Dermis blood vessel endothelial cell (primary cell): ENCODE data around the gene GSTT4. TPM values are rescaled to one million over a fixed set of nuclear protein-coding genes. Genes with fewer than 3 reads are reported as not detected.
"Not testable (repeated sequence)": the region's sequence is repeated elsewhere in the genome, so short reads cannot be mapped to it uniquely, and the experiment has no call there.

Experiments
- DNase-seq: peaks from one replicate; pipeline ENCODE4 v3.0.0; 2010
- total RNA-seq: library from RNA; depleted of rRNA; stranded (reverse); fragments of >200 nt; gene quantifications from 2 replicates; pipeline ENCODE4 v1.2.3, GENCODE V29; 2014

Gene GSTT4
- total RNA-seq, 1 donor from 2014 or later = not detected

- not testable (repeated sequence) for DNase-seq
Measured at GRCh38 chr22:23986089-23986488, 19.2 kb downstream of the GSTT4 start.

GRCh38 chr22:23984430-23984829 lies 20.8 kb downstream of the GSTT4 start:
- DNase-seq = peak; percentile 84

GRCh38 chr22:23980567-23980966 lies 24.7 kb downstream of the GSTT4 start:
- not testable (repeated sequence) for DNase-seq

DNA sequence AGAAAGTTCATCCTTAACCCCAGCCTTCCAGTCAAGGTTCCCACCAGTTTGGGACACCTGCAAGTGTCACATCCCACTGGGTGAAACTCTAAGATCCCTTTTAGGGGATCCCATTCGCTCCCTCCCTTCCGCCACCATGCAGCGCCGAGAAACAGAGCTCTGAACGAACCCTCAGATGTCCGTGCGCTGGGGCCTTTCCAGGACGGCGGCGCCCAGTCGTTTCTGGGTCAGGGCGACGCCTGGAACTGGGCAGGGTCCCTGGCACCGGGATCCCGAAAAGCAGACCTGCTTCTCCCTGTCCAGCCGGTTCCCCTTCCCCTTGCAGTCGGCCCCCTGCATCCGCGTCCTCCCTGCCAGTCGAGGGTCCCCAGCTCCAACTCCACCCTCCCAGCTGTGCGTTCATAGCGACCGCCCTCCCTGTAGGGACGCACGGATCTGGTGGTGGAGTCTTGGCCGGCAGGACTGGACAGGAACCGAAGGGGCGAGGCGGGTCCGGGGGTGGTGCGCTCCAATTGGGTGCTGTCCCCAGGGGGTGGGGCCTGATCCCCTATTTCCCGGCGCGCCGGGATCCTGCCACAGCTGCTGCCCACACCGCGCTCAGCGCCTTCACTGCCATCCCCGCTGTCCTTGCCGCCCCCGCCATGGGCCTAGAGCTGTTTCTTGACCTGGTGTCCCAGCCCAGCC lies 25.6 kb downstream of the GSTT4 start, which contains the start of gene GSTT2:
TSS of gene GSTT2 (plus strand) at position 578 of the 684 bp plus-strand sequence.
- not testable (repeated sequence) for DNase-seq

DNA sequence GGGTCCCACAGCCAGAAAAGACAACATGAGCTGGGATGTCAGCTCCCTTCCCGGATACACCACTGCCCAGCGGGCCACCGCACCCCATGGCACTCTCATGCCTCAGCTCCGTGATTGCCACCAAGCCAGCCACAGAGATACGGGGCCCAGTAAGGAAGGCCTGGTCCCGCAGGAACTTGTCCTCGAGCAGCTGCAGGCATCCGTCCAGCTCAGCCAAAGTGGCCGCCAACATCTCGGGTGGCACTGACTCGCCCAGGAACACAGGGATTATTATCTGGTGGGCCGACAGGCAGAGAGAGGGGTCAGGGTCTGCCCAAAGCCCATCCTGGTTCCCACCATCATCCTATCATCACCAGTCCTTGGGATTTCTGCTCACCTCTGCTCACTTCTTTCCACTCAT lies 27.9 kb downstream of the GSTT4 start:
- DNase-seq = not testable (repeated sequence)

- not testable (repeated sequence) for DNase-seq
Measured at GRCh38 chr22:23974836-23975352, 30.4 kb downstream of the GSTT4 start.

DNA sequence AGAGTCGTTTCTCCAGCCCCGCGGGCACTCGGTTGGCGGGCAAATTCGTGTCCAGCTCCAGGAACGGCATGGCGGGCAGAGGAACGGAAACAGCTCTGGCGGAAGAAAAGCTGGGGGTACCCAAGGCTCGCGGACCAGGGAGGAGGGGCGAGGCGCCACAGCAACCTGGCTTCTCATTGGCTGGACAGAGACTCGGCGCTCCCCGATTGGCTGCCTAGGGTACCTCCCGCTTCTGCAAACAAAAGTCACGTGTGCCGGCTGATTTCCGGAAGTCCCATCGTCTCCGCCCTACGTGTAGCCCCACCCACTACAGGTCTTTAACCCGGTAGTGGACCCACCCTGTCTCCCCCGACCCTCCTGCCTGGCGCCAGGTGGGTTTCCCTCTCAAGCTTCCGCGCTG lies 30.9 kb downstream of the GSTT4 start, which contains the start of gene DDT:
TSS of gene DDT (minus strand) at position 97 of the 400 bp plus-strand sequence. CDS start at position 70, 27 bp downstream.
- not testable (repeated sequence) for DNase-seq

GRCh38 chr22:23971927-23972326 lies 33.3 kb downstream of the GSTT4 start:
- DNase-seq = not testable (repeated sequence)

DNA sequence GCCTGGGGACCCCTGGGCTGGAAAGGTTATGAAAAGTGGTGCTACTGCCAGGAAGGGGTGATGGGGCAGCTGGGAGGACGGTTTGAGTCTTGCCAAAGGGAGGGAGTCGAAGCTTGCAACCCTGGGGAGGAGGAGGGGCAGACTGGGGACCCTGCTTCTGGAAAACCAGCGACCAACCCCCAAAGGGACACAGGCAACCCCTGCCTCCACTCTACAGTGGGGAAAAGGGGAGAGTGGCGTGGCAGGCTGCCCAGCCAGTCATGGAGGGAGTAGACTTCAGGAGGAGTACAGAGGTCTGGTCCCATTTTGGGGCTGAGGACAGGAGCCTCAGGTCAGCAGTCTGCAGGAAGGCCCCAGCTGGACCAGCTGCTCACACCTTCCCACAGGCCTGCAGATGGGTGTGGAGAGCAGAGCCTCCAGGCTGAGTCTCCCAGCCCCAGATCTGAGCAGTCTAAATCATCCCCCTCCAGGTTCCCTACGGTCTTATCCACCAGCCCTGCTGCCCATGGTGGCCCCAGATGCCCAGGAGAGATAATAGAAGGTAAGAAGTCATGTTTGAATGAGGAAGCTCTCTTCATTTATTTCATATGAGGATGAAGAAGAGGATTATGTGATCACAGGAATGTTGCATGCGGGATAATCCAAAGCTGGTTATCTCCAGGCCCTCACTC lies 34.3 kb downstream of the GSTT4 start:
- DNase-seq = no peak

DNA sequence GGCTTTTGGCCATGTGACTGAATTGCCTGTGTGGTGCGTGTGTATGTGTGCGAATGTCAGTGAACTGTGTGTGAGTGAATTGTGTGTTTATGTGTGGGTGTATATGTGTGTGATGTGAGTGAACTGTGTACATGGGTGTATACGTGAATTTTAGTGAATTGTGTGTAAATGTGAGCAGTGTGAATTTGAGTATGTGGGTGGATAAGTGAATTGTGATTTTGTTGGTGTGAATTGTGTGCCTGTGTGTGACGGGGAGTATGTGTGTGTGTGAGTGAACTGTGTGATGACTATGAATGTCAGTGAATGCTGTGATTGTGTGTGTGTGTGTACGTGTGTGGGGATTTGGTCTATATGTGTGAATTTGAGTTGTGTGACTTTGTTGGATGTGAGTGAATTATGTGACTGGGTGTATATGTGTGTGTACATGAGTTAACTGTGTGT lies 35.0 kb downstream of the GSTT4 start:
- no peak for DNase-seq

GRCh38 chr22:23969071-23969470 lies 36.2 kb downstream of the GSTT4 start:
- DNase-seq = no peak

DNA sequence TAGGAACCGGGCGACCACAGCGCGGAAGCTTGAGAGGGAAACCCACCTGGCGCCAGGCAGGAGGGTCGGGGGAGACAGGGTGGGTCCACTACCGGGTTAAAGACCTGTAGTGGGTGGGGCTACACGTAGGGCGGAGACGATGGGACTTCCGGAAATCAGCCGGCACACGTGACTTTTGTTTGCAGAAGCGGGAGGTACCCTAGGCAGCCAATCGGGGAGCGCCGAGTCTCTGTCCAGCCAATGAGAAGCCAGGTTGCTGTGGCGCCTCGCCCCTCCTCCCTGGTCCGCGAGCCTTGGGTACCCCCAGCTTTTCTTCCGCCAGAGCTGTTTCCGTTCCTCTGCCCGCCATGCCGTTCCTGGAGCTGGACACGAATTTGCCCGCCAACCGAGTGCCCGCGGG lies 38.7 kb downstream of the GSTT4 start, which contains the start of gene DDTL:
TSS of gene DDTL (plus strand) at position 321 of the 400 bp plus-strand sequence. CDS start at position 348, 27 bp downstream.
- DNase-seq = not testable (repeated sequence)

DNA sequence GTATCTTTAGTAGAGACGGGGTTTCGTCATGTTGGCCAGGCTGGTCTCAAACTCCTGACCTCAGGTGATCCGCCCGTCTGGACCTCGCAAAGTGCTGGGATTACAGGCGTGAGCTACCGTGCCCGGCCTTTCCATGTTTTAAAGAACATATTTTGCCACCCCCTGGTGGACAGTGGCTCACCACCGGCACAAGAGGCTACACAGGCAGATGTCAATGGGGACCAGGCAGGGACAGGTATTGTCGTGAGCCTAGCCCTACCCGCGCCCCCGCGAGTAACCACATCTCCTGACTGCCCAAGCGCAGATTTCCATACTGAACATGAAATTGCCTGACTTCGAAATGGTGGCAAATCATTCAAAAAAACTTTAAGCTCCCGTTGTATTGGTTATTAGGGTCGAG lies 39.2 kb downstream of the GSTT4 start:
- not testable (repeated sequence) for DNase-seq

- DNase-seq = not testable (repeated sequence)
Measured at GRCh38 chr22:23961084-23961771, 44.0 kb downstream of the GSTT4 start, which contains the start of gene GSTT2B. GSTT2B (minus strand) TSS chr22:23961195; CDS start chr22:23961131, 64 bp downstream.

- peak; percentile 82 for DNase-seq
Measured at GRCh38 chr22:23956301-23956900, 48.9 kb downstream of the GSTT4 start.

GRCh38 chr22:23955886-23956285 lies 49.4 kb downstream of the GSTT4 start:
- DNase-seq = not testable (repeated sequence)

DNA sequence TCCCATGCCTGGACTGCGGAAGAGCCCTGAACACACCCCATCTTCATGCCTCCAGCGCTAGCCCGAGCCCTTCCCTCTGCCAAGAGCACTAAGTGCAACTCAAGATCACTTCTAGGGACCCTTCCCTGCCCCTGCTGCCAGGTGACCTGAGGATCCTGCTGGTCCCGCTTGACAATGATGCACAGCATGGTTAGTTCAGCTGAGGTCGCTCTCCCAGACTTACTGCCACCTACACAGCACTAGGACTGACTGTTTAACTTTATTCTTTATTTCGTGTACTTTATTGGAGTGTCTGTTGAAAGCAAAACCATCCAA lies 50.3 kb downstream of the GSTT4 start:
- DNase-seq = not testable (repeated sequence)

GRCh38 chr22:23954193-23954990 lies 50.9 kb downstream of the GSTT4 start:
- not testable (repeated sequence) for DNase-seq

DNA sequence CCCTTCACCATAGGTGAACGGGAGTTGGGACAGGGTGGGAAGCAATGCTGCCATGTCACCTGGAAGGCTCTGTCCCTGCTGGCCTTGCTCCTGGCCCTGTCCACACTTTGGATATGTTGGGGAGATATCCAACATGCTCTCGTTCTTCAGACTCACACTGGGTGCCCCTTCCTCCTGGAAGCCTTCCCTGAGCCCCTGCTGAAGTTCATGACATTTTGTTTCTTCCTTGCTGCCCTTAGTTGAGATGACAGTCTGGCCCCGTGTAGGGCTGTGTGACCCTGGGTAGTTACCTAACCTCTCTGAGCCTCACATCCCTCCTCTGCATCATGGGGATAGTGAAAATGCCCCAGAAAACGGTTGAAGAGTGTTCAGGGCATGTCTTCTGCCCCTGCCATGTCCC lies 51.8 kb downstream of the GSTT4 start:
- DNase-seq = not testable (repeated sequence)

GRCh38 chr22:23952794-23953405 lies 52.4 kb downstream of the GSTT4 start:
- DNase-seq = not testable (repeated sequence)

DNA sequence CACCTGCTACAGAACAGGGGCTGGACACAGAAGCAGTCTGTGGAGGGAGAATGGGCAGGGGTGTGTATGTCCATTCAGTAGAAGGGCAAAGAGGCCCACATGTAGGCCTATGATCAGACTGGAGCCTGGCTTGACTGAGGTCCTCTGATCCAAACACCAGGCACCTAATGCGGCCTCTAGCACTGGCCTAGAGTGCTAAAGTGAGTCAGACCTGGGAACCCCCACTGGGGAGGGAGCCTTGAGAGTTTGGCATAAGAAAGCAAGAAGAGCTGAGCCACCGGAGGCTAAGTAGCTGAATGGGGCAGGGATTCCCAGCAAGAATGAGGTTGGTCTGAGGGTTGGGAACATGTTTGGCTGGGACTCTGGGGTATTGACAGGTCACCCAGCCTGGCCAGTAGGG lies 53.9 kb downstream of the GSTT4 start:
- not testable (repeated sequence) for DNase-seq
